RWPE2 (cell line): ENCODE data around the gene DGKI.

Source experiments
- ATAC-seq: fragments of 200-7000 bp; cut with Tn5 transposase; 3 replicates; pipeline ENCODE4 v1.9.1; 2021; ENCODE audit warnings: low read depth
- DNase-seq: peaks from one replicate; pipeline ENCODE4 v3.0.0-alpha.2; 2020; ENCODE audit warnings: low spot score
- H3K27ac ChIP-seq: fragments of 450-650 bp; 2 replicates; pipeline ENCODE4 v1.5.1; 2017; ENCODE audit warnings: mild to moderate bottlenecking; ENCODE audit not compliant: poor library complexity, severe bottlenecking
- H3K27me3 ChIP-seq: fragments of 250-450 bp; sonication (Bioruptor Pico); 2 replicates; pipeline ENCODE4 v1.5.1; 2021; ENCODE audit warnings: mild to moderate bottlenecking, moderate library complexity; ENCODE audit not compliant: insufficient read depth, poor library complexity, severe bottlenecking
- H3K36me3 ChIP-seq: fragments of 250-450 bp; sonication (Bioruptor Pico); 2 replicates; pipeline ENCODE4 v1.5.1; 2020; ENCODE audit warnings: low read depth, mild to moderate bottlenecking, moderate library complexity
- H3K4me1 ChIP-seq: fragments of 250-450 bp; sonication (Bioruptor Pico); 2 replicates; pipeline ENCODE4 v1.5.1; 2021; ENCODE audit warnings: mild to moderate bottlenecking, moderate library complexity; ENCODE audit not compliant: insufficient read depth, poor library complexity, severe bottlenecking
- H3K4me3 ChIP-seq: fragments of 250-450 bp; sonication (Bioruptor Pico); 2 replicates; pipeline ENCODE4 v1.5.1; 2021; ENCODE audit warnings: mild to moderate bottlenecking, moderate library complexity; ENCODE audit not compliant: severe bottlenecking
- H3K9me3 ChIP-seq: fragments of 250-450 bp; sonication (Bioruptor Pico); 2 replicates; pipeline ENCODE4 v1.5.1; 2021; ENCODE audit warnings: mild to moderate bottlenecking, moderate library complexity; ENCODE audit not compliant: severe bottlenecking
- TF ChIP-seq, protein P1 (sequence below): fragments of 450-650 bp; IDR thresholded peaks from one replicate; pipeline ENCODE4 v1.5.1; 2017; ENCODE audit warnings: mild to moderate bottlenecking, moderate library complexity; ENCODE audit not compliant: poor library complexity, severe bottlenecking

The DGKI gene

GRCh38 chr7:137762334-137762733 is 84.4 kb downstream of the DGKI start:
- Histone ChIP-seq H3K27me3 (no peaks in the 10 kb centered on the region), H3K27ac (no peak overlapping the region), H3K9me3 (no peaks in the 10 kb centered on the region), H3K4me3 (no peak overlapping the region), H3K36me3 (no peaks in the 10 kb centered on the region), H3K4me1 (no peaks in the 10 kb centered on the region)
- no peak for ATAC-seq
- no peak for DNase-seq
- TF ChIP-seq, protein P1, sequence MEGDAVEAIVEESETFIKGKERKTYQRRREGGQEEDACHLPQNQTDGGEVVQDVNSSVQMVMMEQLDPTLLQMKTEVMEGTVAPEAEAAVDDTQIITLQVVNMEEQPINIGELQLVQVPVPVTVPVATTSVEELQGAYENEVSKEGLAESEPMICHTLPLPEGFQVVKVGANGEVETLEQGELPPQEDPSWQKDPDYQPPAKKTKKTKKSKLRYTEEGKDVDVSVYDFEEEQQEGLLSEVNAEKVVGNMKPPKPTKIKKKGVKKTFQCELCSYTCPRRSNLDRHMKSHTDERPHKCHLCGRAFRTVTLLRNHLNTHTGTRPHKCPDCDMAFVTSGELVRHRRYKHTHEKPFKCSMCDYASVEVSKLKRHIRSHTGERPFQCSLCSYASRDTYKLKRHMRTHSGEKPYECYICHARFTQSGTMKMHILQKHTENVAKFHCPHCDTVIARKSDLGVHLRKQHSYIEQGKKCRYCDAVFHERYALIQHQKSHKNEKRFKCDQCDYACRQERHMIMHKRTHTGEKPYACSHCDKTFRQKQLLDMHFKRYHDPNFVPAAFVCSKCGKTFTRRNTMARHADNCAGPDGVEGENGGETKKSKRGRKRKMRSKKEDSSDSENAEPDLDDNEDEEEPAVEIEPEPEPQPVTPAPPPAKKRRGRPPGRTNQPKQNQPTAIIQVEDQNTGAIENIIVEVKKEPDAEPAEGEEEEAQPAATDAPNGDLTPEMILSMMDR = no peak

GRCh38 chr7:137760111-137760510 is 86.7 kb downstream of the DGKI start:
- H3K36me3 ChIP-seq = no peaks in the 10 kb centered on the region
- no peak overlapping the region for H3K27ac ChIP-seq
- TF ChIP-seq, protein P1 = no peak
- H3K27me3 ChIP-seq = no peaks in the 10 kb centered on the region
- ATAC-seq = no peak
- H3K4me3 ChIP-seq = no peak overlapping the region
- DNase-seq = no peak
- no peaks in the 10 kb centered on the region for H3K9me3 ChIP-seq
- no peaks in the 10 kb centered on the region for H3K4me1 ChIP-seq

GRCh38 chr7:137757146-137757925 is 89.4 kb downstream of the DGKI start:
- H3K27me3 ChIP-seq = peaks cover 4% of the 10 kb centered on the region
- ATAC-seq = no peak; the same call in 2 of the 3 replicates
- no peaks in the 10 kb centered on the region for H3K36me3 ChIP-seq
- H3K4me3 ChIP-seq = no peak overlapping the region
- TF ChIP-seq, protein P1 = no peak
- no peak overlapping the region for H3K27ac ChIP-seq
- H3K9me3 ChIP-seq = no peaks in the 10 kb centered on the region
- DNase-seq = no peak
- H3K4me1 ChIP-seq = no peaks in the 10 kb centered on the region

DNA sequence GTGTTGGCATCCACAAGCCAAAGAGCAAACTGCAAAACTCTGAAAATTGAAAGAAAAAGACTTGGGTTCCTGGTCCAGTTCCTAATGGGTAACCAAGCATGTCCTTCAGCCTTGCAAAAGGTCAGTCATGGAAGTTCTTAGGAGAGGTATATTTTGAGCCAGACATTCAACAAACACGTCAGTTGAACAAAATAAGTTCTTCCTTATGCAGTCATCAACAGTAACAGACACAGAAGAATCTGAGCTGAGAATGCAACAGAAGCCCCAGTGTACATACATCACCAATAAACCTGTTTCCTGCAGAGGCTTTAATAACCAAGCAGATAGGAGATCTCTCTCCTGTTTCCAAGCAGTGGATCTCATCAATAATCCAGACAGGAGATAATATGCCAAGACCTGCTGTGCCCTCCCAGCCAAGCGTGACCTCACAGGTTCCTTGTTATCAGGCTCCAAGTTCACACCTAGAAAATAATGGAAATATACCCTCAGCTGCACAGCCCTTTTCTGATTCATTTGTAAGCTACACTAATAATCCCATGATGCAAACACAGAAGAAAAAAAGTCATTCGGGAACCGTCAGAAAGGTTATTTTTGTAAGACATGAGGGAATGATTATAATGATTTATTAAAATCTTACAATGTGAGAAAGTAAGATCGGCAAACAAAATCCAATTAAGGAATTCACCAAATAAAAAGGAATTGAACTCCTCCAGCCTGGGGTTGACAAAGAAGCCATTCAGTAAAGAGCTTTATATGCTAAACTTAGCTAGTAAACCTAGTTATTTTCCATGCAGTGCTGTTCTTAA is 90.7 kb downstream of the DGKI start:
- H3K4me1 ChIP-seq = no peaks in the 10 kb centered on the region
- ATAC-seq (no peak), DNase-seq (no peak)
- H3K4me3 ChIP-seq = no peak overlapping the region
- H3K9me3 ChIP-seq = no peaks in the 10 kb centered on the region
- H3K27ac ChIP-seq = no peak overlapping the region
- no peaks in the 10 kb centered on the region for H3K36me3 ChIP-seq
- TF ChIP-seq, protein P1 = no peak
- H3K27me3 ChIP-seq = peaks cover 4% of the 10 kb centered on the region

- no peaks in the 10 kb centered on the region for H3K4me1 ChIP-seq
Measured at GRCh38 chr7:137755427-137755826, 91.3 kb downstream of the DGKI start.

More at GRCh38 chr7:137755427-137755826, 91.3 kb downstream of the DGKI start:
- ATAC-seq (no peak), DNase-seq (no peak)
- H3K27me3 ChIP-seq = peaks cover 4% of the 10 kb centered on the region
- H3K27ac ChIP-seq = no peak overlapping the region
- TF ChIP-seq, protein P1 = no peak
- no peak overlapping the region for H3K4me3 ChIP-seq
- H3K9me3 ChIP-seq = no peaks in the 10 kb centered on the region
- no peaks in the 10 kb centered on the region for H3K36me3 ChIP-seq
